ENCODE measurements around the gene TMPRSS11D.

DNA sequence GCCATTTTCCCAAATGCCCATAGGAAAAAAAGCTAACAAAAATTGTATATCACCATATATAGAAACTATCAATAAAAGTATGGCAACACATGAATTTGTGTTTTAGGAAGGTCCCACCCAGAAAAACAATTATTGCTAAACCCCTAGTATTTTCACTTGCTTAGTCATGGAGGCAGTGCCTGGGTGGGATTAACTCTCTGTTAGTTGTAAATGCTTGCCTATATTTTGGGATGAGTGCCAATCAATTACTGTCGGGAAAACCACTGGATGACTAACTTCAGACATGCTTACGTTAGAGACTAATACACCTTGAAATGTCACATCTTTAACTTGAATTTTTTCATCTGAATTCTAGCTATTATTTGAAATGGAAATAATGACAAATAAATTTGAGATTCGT lies 45.6 kb upstream of the TMPRSS11D start:
- TF ChIP-seq, protein P1, sequence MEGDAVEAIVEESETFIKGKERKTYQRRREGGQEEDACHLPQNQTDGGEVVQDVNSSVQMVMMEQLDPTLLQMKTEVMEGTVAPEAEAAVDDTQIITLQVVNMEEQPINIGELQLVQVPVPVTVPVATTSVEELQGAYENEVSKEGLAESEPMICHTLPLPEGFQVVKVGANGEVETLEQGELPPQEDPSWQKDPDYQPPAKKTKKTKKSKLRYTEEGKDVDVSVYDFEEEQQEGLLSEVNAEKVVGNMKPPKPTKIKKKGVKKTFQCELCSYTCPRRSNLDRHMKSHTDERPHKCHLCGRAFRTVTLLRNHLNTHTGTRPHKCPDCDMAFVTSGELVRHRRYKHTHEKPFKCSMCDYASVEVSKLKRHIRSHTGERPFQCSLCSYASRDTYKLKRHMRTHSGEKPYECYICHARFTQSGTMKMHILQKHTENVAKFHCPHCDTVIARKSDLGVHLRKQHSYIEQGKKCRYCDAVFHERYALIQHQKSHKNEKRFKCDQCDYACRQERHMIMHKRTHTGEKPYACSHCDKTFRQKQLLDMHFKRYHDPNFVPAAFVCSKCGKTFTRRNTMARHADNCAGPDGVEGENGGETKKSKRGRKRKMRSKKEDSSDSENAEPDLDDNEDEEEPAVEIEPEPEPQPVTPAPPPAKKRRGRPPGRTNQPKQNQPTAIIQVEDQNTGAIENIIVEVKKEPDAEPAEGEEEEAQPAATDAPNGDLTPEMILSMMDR (IDR thresholded peaks at IDR 0.05; ENCODE audit: low read depth, low read length), result no peak
- no peak for TF ChIP-seq EZH2phosphoT487 (IDR thresholded peaks at IDR 0.05; ENCODE audit: low read depth)

Data from OCI-LY3 (cell line).